ENCODE data around the gene BARHL2. TPM values are rescaled to one million over a fixed set of nuclear protein-coding genes. Genes with fewer than 3 reads are reported as not detected.
A peak's percentile ranks its signal among the peaks of the same experiment; 100 is the strongest.

BARHL2 gene
- total RNA-seq, 1 donor from 2014 or later = not detected

DNA sequence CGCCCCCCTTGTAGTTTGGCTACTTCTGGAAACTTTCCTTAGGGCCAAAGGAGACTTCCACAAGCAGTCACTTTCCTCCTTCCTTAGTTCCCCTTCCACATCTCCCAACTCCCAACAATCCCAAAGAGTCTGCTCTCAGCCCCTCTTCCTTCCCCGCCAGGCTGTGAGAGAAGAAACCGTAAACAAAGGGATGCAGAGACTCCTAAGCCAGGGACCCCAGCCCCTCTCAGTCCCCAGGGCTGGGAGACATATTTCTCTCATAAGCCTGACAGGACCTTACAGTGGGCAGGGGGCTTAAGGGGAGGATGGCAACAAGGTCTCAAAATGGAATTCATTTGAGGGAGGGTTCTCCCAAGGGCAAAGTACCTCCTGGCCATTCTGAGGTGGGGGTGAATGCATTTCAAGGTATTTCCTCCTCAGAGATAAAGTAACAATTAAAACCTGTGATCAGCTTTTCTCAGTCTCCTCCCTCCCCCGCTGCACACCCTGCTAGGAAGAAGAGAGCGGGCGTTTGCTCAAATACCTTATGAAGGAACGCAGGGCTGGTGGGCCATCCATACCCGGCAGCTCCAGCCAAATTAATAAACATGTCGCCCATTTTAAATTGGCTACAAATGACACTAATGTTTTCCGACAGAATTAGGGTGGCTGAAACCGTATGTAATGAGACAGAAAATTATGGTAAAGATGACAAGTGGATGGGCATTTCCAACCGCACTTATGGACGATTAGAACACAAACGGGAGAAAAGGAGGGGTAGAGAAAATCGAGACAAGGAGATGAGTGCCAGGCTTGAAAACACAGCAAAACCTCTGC, 4.0 kb downstream of the BARHL2 start:
- intact Hi-C loops (cut with micrococcal nuclease) = no loop called here
- ATAC-seq = no peak

DNA sequence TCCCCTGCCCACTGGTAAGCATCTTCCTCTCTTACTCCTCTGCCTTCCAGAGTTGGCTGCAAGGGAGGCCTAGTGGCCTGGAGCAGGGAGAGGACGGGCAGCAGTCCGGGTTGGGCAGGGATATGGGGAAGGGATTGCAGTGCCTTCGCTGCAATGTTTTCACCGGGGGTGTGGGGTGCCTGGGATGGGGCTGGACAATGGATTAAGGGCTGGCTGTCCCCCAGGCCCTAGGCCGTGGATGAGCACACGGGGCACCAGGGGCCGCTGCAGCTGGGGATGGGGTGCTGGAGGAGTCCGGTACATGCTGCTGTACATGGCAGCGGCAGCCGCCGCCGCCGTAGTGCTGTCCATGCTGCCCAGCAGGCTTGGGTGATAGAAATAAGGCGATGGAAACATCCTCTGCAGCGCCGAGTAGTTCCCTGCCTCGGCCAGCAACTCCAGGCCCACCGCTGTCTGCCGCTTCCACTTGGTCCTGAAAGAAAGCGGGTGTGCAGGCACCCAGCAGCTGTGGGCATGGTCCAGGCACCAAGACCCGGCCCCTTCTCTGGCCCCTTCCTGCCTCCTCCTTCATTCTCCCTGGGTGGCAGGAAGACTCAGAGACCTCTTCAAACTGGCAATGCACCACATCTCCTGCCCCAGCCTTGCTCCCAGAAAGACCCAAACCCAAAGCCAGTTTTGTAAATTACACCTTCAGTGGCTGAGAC, 4.8 kb downstream of the BARHL2 start:
- ATAC-seq = no peak
- intact Hi-C loops (cut with micrococcal nuclease) = no loop called here
- no peak for DNase-seq

More for the DNA sequence above, 4.0 kb downstream of the BARHL2 start:
- no peak for DNase-seq

DNA sequence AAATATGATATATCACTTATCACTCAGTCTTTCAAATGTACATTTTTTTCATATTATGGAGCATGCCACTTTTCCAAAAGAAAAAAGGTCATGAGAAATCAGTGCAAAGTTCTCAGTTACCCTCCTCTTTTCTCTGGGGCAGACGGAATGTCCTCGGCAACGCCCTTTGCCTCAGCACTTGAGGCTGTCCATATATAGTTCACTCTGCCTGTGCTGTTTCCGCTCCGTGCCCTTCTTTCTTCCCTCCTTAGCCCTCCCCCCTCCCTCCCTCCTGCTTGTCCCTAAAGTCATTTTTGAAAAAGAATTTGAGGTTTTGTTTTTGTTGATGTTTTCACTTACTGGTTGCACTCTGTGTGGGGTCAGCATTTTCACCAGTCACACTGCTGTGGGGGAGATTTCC, 5.4 kb downstream of the BARHL2 start:
- intact Hi-C loops (cut with micrococcal nuclease) = no loop called here
- no peak for ATAC-seq

DNA sequence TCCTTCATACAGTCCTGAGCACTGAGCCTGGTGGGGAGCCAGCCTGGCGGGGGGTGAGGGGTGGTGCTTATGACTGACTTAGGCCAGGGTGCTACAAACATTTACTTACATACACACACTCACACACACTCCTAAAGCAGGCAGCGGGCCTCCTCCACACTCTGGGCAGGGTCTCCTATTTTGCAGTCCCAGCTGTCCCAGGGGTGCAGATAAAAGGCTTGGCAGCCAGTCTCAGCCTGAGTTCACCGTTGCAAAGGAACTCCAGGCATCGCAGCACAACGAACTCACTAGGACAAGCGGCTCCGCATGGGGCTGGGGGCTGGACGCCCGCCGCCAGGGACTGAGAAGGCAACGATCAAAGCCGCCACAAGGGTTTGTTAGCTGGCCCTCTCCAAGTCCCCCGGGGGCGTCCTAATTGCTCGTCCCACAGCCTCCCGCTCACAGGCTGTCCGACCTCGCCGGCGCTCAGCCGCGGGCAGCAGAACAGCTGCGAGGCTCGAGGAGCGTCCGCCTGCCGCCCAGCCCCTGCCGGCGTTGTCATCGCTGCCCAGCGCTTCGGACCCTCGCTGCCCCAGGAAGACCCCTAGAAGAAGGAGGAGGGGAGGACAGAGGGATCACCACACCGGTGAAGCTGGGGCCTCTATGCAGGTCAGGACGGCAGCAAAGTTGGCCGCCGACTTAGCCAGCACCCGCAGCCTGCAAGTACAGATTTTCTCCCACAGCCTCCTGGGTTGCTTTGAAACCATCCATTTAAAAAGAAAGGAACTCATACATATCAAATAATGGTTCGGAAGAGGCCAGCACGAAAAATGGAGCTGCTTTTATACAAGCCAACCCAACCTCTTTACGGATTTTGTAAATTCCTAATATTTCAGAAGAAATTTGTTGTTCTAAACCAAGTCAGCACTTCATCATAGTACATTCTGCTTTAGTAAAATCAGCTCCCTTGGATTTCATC, 6.2 kb downstream of the BARHL2 start:
- DNase-seq = no peak
- intact Hi-C loops (cut with micrococcal nuclease) = no loop called here
- no peak for ATAC-seq

More for the DNA sequence above, 5.4 kb downstream of the BARHL2 start:
- no peak for DNase-seq

DNA sequence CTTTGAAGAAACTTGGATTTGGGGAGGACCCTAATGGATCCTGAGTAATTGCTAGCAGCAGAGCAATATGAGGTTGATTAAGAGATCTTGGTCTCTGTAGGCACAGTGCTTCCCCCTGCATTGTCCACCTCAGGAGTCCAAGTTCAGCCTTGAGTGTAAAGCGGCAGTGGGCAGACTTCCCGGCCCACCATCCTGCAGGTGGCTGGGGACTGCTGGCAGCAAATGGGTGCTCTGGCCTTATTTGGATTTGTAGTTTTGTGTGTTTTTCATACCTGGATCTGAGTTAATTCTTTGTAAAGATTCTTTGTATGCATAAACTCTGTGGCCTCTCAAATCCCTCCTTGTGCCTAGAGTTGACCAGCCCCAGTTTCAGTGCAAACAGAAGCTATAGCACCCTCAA, 7.6 kb downstream of the BARHL2 start:
- ATAC-seq (no peak), DNase-seq (no peak)
- intact Hi-C loops (cut with micrococcal nuclease) = no loop called here

DNA sequence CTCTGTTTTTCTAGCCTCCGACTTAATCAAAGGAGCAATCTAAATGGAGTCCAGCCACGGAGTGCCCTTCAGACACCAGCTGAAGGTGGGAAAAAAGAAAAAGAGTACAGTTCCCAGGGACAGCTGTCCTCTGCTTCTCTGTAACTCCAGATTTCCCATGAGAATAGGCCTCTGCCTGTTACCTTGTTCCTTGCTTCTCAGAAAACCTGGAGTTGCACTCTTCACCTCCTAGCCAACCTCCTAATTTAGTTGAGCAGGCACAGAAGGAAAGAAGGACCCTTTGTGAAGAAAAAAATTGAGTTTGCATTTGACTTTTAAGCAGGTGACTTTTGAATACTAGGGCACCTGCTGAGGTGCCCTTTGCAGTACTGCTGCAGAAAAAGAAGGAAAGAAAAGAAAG, 8.3 kb downstream of the BARHL2 start:
- DNase-seq (no peak), ATAC-seq (no peak)
- intact Hi-C loops (cut with micrococcal nuclease) = no loop called here

DNA sequence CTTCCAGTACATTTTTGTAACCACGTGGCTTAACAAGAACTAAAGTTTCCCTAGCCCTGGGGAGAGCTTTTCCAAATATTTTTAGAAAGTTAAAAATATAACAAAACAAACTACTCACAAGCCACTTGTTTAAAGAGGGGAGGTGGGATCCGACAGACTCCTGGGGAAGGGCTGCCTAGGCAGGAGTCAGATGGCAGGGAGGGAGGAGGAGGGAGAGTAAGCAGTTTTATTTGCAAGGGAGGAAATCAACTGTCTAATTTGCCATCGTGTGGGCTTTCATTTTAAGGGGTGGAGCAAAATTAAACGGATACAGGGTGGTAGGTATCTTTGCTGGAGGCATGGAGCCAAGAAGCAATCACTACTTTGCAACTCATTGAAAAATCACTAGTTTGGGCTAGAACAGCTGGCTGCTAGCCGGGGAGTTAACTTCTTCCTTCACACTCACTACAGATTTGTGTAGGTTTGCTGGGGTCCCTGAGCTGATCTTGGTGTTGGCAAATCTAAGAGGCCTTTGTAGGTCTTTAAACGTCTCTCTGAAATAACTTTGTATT, 8.8 kb downstream of the BARHL2 start:
- DNase-seq = no peak
- intact Hi-C loops (cut with micrococcal nuclease) = no loop called here
- ATAC-seq = no peak

DNA sequence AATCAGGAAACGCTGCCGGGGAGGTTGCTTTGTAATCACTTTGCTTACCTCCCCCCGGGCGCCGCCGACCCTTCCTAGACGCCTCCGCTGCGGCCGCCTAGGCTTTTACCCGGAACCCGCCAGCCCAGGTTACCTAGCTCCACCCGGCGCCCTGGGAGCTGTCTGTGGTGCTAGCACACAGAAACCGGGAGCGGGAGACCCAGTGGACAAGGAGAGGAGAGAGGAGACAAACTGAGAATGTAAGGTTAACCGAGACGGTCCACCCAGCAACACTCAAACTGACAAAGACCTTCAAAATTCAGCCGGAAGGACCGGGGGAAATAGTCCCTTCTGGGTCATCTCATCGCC, 9.8 kb downstream of the BARHL2 start:
- ATAC-seq (peak; percentile 79), DNase-seq (peak; percentile 57)
- intact Hi-C loops (cut with micrococcal nuclease) = no loop called here

DNA sequence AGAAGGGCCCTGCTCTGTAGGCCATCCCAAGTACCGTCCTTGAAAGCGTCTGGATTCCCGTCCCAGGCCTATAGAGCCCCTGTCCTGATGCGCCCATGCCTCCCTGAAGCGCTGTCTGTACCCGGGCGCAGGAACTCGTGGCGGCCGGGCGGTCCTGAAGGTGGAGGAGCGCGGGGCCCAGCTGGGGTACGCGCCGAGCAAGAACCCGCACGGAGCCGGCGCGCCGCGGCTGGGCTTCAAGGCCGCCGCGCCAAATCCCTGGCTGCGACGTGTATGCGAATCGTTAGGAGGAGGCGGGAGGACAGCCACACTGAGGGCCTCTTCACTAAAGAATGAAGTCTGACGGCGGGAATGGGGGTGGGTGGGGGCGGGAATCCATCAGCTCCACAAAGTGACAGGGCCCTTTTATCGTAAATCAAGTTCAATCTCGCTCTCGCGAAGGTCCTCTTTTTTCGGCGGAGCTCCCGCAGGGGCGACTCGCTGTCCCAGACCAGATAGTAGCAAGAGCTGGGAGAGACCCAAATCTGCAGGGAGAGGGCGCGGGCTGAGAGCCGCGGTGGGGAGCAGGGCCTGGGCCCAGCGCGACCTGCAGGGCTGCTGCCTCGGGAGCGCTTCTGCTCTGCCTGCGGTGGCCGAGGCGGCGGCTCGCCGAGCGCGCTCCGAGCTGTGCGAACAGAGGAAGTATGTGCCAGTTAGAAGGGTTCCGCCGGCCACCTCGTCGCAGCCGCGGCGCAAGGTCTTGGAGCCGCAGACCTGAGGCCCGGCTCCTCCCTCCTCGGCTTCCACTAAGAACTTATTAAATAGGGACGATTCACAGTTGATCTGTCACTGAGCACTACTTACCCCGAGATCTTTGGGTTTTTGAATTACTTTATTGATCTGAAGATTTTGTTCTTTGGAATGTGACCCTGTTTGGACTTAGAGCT, 10.4 kb downstream of the BARHL2 start:
- intact Hi-C loops (cut with micrococcal nuclease) = no loop called here
- peak; percentile 76 for ATAC-seq
- DNase-seq = no peak

DNA sequence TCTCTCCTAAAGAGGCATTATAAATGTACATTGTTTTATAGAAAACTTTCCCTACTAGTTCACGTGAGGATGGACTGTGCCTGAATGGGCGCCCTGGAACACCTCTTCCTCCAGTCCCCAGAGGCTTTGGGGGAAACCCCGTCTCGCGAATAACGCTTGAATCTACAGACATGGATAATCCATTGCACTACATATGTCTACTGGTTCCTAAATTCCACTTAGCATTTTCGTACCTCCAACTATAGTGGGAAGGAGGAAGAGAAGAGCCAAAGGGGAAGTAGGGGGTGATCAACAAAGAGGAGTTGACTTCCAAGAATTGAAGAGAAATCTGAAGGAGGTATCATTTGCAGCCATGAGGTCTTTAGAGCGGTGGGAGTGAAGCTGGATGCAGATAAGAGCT, 11.1 kb downstream of the BARHL2 start:
- no peak for ATAC-seq
- intact Hi-C loops (cut with micrococcal nuclease) = no loop called here
- DNase-seq = no peak

DNA sequence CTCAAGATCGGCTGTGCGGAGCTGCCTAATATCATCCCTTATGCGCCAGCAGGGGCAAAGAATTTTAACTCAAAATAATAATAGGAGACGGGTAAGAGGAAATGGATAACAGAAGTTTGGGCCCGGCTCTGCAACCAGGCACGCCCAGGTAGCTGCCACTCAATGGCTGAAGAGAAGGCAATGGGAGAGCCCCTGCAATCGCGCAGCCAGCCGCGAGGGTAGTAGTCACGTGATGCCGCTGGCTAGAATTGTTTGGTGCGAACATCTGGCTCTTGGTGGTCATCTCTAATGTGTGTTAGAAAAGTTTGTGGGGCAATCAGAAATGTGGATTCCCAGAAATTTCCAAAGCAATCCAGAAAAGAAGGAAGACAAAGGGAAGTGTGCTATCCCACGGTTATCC, 12.3 kb downstream of the BARHL2 start:
- intact Hi-C loops (cut with micrococcal nuclease) = no loop called here

DNA sequence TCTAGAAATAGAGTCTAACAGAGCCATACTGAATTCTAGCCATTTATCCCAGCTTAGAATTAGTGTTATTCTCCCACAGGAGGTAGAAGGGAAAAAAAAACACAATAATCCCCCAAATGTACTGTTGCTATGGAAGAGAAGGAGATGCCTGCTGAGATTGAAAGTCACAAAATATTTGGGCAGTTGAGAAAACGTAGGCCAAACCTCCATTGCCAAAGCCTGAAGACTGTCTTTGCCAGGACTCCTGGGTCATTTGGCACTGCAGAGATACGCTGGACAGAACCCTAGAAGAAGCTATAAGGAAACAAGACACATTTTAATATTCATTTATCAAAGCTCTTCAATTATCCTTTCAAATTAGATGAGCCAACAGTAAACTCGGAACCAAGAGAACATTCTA, 22.3 kb downstream of the BARHL2 start:
- DNase-seq = no peak
- ATAC-seq = no peak
- intact Hi-C loops (cut with micrococcal nuclease) = no loop called here

More for the DNA sequence above, 12.3 kb downstream of the BARHL2 start:
- ATAC-seq (no peak), DNase-seq (no peak)

DNA sequence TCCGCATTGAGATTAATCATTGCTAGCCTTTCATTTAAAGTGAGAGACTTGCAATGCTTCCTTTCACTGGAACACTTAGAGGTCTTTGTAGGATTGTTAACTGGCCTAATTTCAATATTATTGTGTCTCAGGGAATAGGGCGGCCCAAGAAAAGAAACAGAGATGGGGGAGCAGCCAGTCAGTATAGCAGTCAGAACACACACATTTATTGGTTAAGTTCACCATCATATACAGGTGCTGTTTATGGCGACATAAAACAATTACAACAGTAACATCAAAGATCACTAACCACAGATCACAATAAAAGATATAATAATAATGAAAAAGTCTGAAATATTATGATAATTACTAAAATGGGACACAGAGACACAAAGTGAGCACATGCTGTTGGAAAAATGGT, 29.4 kb downstream of the BARHL2 start:
- intact Hi-C loops (cut with micrococcal nuclease) = no loop called here
- ATAC-seq = no peak
- no peak for DNase-seq

DNA sequence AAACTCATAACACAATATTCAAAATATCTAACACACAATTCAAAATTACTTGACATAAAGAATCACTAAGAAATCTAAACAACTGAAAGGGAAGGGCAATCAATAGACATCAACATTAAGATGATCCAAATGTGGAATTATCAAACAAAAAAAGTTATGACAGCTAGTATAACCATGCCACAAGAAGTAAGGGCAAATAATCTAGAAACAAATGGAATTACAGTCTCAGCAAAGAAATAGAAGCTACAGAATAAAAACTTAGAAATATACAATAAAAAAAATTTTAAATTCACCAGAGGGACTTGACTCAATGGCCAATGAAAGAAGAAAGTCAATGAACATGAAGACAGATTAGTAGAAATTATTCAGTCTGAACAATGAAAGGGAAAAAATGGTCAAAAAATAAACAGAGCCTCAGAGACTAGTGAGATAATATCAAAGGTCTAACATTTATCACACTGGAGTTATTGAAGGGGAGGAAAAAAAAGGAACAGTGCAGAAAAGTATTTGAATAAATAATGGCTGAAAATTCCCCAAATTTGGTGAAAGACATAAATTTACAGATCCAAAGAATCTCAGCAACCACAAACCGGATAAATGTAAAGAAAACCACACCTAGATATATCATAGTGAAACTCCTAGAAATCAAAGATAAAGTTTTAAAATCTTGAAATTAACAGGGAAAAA, 41.8 kb downstream of the BARHL2 start:
- intact Hi-C loops (cut with micrococcal nuclease) = no loop called here
- ATAC-seq = no peak

DNA sequence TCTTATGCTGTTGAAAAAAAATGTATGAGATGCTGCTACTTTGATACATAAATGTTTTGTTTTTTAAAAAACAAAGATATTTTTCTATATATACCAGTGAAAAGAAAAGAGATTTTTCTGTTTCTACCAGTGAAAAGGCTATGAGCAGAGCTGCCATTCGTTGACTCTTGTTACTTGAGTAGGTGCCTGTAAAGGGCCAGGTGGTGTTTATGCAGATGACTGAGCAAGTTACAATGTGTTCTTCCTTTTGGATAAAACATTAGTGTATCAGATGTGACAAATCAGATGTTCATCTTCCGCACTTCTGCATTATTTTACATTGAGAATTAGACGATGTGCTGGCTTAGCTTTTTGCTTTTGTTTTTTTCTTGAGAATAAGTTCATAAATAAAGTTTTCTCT, 45.4 kb downstream of the BARHL2 start:
- DNase-seq (no peak), ATAC-seq (no peak)

More for the DNA sequence above, 41.8 kb downstream of the BARHL2 start:
- DNase-seq = no peak

DNA sequence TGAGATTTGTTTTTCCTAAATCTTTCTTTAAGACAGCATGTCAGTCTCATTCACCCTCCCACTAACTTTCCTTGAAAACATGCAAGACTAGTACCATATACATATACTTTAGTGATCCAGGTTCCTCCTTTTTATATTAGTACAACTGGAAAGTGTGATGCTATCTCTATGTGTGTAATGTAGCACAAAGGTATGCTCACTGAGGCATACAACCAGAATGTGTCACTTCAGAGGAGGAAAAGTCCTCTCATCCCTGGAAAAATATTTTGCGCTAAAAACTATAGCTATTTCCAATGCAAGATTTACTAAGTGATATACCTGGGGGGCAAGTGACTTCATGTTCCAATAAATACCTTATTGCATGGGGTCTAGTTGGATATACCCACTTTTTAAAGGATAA, 45.9 kb downstream of the BARHL2 start:
- no peak for DNase-seq
- intact Hi-C loops (cut with micrococcal nuclease) = no loop called here
- ATAC-seq = no peak

More for the DNA sequence above, 45.4 kb downstream of the BARHL2 start:
- intact Hi-C loops (cut with micrococcal nuclease) = no loop called here

Data from left ventricle myocardium superior (tissue), 1 donor.